NCI-H146 treated with DMSO at 0.1 percent for 48 hours (cell line): ENCODE measurements around the gene ADAMTS6.

Experiments used
- DNase-seq: peaks from one replicate; lab custom pipeline; 2025; ENCODE audit not compliant: unreplicated experiment; lab: John Stamatoyannopoulos, UW

The ADAMTS6 gene

DNA sequence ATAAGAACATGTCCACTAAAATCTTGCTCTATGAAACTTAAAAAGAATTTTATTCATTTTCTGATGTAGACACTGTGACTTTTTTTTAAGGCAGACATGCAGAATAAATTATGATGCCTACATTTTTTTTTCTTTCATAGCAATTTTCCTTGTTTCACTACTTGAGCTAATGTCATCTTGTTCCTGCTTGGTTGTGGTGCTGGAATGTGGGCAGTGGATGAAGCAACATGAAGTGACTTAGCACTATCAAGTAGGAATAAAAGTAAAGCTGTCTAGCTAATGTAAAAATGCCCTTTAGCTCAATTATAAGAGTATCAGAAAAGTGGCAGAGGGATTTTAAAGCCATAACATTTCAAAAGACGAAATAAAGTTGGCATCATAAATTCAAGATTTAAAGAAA lies 191.0 kb downstream of the ADAMTS6 start:
- no peak for DNase-seq

GRCh38 chr5:65288657-65289056 lies 193.1 kb downstream of the ADAMTS6 start:
- no peak for DNase-seq

DNA sequence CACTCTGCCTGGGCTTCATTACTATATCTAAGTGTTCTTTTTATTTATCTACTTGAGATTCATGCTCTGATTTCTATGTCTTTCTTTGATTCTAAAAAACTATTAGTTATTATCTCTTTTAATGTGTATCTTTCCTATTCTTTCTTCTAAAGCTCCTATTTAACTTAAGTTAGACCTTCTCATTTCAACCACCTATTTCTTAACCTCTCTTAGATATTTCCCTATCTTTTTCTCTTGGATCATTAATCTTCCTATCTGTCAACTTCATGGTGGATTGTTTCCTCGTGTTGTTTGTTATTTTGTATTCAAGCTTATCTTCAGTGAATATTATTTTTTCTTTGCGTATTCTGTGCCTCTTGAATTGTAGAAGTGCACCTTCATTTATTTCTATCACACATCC lies 202.1 kb downstream of the ADAMTS6 start:
- DNase-seq: no peak

DNA sequence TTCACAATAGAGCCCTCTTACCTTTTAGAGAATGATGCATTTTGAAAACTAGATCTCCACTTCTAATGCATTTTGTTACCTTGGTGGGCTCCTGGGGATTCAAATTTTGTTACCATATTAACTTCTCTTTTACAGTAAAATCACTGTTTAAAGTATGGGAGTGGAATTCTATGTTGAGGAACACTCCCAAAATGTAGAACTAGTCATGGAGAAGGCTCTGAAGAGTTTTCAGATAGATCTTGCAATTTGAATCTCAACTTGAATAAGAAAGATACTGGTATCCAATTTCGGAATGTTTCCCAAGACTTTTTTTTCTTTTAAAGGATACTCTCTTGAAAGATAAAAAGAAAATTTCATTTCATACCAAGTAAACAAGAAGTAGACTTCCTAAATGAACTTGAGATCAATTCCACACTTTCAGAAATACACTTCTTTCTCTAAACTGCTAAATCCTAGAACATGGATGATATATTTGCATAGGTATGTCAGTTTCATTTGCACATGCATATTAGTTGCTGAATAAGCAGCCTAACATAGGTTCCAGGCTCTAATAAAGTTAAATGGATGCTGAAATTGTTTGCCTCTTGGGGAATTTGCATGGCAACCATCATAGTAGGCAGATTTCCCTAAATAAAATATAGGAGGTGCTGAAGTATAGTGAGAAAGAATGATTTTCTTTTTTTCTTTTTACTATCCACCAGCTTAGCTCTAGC lies 205.4 kb downstream of the ADAMTS6 start:
- DNase-seq: no peak

GRCh38 chr5:65271906-65272305 lies 209.8 kb downstream of the ADAMTS6 start:
- no peak for DNase-seq

DNA sequence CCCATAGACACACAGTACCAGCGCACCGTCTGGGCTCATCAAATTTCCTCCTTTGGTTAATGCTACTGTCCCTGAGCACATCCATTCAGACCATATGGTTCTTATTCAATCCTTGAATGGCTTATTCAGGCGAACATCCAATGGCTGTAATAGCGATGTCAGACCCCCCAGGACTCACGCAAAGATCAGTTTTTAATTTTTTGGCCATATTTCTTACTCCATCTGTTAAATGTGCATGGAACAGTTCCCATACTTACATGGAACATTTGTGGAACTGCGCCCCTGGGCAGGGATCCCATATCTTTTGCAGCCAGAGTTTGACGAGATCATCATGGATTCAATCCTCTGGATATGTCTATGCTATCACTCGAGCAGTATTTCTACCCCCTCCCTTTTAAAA lies 213.2 kb downstream of the ADAMTS6 start:
- no peak for DNase-seq

DNA sequence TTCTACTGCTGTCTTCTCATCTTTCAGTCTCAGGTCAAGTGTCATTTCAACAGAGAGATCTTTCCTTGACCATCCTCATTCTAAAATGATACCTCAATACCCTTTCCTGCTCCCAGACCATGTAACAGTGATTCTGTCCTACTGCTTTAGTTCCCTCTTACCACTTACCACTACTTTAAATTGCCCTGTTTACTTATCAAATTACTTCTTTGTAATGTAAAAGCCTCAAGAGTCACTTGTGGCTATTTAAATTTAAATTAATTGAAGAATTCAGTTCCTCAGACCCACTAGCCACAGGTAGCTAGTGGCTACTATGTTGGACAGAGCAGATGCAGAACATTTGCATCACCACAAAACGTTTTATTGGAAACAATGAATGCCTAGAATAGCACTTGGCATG lies 217.3 kb downstream of the ADAMTS6 start:
- DNase-seq: no peak

DNA sequence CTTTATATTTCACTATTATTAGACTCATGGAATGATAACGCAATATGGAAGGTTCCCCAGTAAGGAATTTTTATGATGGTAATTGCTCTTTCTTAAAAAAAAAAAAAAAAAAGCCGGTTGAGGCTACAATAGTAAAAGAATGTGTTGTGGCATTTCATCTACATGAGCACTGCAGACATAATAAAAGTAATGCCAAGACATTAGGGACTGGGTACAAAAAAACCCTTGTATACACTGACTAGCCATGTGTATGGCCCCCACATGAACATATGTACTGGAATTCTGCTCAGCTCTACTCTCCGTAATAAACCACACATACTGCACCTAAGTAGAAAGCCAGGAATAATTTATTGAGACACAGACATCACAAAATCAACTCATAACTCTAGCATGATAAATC lies 218.4 kb downstream of the ADAMTS6 start:
- no peak for DNase-seq

GRCh38 chr5:65262649-65263059 lies 219.1 kb downstream of the ADAMTS6 start:
- no peak for DNase-seq

DNA sequence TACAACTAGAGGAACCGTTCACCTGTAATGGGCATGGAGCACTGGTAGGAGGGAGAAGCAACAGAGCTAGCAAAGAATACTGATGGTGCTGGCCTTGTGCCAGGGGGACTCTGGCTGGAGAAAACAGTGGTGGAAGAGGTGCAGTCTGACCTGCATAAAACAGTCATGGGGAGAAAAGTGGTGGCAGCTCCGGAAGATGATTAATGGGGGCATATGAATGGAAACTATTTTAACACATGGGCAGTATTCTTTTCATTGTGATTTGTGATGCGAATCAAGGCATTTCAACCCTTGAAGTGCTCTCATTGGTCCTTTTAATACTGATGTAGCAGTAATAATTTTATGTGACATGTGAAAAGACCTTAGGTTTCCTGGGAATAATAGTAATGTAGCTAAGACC lies 219.6 kb downstream of the ADAMTS6 start:
- DNase-seq: peak; percentile 49

DNA sequence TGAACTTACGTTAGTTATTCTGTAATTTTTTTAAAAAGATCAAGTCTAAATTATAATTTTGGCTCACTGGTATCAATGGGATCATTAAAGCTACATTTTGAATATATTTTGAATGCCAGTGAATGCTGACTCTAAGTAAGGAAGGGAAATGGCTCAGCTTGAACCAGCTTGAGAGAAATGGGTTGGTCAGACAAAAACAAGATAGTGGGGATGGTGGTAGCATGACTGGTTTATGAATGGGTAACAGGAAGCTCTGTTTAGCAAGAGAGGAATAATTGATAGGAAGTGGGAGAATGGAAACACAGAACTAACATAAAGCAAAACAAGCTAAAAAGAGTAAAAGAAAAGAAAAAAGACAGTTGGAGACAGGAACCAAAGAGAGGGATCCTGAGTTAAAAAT lies 220.2 kb downstream of the ADAMTS6 start:
- DNase-seq: no peak

GRCh38 chr5:65255294-65255693 lies 226.4 kb downstream of the ADAMTS6 start:
- no peak for DNase-seq

DNA sequence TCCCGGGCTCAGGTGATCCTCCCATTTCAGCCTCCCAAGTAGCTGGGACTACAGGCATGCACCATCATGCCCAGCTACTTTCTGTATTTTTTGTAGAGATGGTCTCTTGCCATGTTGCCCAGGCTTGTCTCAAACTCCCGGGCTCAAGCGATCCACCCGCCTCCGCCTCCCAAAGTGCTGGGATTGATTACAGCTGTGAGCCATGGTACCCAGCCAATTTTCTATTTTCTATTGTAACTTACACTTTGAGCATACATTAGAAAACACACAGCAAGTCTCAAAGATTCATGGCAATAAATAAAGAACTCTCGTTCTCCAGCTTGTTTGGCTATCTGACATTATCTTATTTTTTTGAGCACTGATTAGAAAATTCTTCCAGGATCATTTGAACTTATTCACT lies 228.7 kb downstream of the ADAMTS6 start:
- DNase-seq: no peak

DNA sequence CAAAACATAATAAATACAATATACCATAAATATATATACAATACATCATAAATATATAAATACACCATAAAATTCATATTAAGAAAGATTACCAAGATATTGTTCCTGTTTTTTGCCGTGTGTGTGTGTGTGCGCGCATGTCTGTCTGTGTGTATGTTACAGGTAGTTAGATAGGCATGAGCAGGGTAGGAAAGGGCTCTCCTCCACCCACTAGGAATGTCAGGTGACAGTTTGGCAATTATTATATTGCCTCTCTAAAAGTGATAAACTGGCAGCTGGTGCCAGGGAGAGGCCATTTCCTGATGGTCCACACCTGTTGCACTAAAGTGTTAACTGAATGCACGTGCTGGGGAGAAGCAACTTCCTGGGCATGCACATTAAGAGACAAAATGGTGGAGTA lies 232.8 kb downstream of the ADAMTS6 start:
- DNase-seq: no peak

DNA sequence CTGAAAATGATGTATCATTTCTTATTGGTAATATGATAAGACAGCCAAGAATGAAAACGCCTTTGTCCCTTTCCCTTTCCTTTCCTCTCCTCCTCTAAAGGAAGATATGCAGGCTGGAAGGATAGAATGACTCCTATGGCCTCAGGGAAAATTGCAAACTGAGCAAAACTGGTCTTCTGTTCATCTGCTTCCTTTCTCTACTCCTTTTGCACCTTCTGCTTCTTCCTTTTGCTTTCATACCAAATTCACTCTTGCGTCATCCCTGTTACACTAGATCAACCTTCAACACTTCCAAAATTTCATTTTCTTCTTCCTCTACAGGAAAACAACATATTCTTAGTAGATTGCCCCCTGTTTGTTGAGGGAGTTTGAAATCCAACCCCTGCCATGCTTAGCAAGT lies 234.1 kb downstream of the ADAMTS6 start:
- DNase-seq: no peak

- no peak for DNase-seq
Observed at GRCh38 chr5:65246741-65247140, 235.0 kb downstream of the ADAMTS6 start.

- no peak for DNase-seq
Observed at GRCh38 chr5:65244031-65244430, 237.7 kb downstream of the ADAMTS6 start.

- DNase-seq: peak; percentile 75
Observed at GRCh38 chr5:65243161-65243560, 238.6 kb downstream of the ADAMTS6 start.

DNA sequence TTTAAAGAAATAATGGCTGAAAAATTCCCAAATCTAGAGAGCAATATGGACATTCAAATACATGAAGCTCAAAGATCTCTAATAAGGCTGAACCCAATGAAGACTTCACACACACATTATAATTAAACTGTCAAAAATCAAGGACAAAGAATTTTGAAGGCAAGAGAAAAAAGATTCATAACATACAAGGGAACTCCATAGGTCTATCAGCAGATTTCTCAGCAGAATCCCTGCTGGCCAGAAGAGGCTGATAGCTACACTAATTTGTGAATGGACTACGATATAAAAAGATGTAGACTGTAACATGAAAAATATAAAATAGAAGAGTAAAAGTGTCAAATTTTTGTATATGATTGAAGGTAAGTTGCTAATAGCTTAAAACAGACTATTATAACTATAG lies 251.9 kb downstream of the ADAMTS6 start:
- no peak for DNase-seq

DNA sequence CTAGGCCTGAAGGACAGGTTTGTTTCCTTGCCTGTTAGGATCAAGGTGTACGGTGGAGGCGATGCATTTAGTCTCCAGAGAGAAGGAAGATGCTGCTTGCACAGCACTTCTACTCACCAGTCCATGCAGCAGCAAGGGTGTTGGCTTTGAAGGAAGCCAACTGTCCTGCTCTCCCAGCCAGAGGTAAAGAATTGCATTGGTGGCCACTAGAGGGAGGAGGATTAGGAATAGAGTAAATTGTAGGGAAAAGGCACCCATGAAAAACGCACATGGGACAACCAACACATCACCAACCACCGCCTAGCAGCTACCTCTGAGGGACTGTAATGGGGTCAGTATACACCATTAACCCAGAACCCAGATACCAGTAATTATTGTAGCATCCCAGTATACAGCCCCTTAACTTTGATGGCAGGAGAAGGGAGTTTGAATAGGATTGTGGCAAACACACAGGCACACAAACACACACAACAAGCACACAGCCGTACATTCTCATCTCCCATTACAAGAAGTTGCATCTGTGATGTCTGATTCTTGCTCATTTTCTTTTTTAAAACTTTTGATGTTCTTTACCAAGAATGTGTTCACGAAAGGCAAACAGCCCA lies 267.7 kb downstream of the ADAMTS6 start:
- DNase-seq: peak; percentile 20

DNA sequence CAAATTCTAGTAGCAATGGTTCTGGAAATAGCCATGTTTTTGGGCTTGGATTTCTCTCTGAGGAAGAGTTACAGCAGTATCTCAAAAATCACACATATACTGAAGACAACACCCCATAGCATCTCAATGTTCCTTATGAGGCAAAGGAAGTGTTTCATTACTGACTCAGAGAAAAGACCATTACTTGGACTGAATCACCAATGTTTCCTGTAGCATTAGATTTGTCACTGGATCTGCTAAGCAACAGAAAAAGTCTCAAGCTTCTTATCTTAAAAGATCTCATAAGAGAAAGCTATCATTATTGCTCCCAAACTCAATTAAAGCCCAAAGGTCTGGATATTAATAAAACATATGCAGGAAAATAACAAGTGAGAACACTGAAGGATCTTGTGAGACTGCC lies 272.4 kb downstream of the ADAMTS6 start:
- no peak for DNase-seq

GRCh38 chr5:65204966-65205365 lies 276.8 kb downstream of the ADAMTS6 start:
- no peak for DNase-seq

GRCh38 chr5:65203746-65204145 lies 278.0 kb downstream of the ADAMTS6 start:
- no peak for DNase-seq
